HG02943 (cell line): ENCODE data around the gene KLHL25.
"Not testable (repeated sequence)": the region's sequence is repeated elsewhere in the genome, so short reads cannot be mapped to it uniquely, and the experiment has no call there.

Source experiments
- ATAC-seq: cut with Tn5 transposase; IDR thresholded peaks from one replicate; pipeline ENCODE4 v1.9.1; 2021; ENCODE audit warnings: mild to moderate bottlenecking, low read depth, moderate library complexity; ENCODE audit not compliant: unreplicated experiment

Gene KLHL25, protein sequence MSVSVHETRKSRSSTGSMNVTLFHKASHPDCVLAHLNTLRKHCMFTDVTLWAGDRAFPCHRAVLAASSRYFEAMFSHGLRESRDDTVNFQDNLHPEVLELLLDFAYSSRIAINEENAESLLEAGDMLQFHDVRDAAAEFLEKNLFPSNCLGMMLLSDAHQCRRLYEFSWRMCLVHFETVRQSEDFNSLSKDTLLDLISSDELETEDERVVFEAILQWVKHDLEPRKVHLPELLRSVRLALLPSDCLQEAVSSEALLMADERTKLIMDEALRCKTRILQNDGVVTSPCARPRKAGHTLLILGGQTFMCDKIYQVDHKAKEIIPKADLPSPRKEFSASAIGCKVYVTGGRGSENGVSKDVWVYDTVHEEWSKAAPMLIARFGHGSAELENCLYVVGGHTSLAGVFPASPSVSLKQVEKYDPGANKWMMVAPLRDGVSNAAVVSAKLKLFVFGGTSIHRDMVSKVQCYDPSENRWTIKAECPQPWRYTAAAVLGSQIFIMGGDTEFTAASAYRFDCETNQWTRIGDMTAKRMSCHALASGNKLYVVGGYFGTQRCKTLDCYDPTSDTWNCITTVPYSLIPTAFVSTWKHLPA

GRCh38 chr15:85794598-85795336 lies at the start of gene KLHL25:
Gene KLHL25 (minus strand): TSS chr15:85794925. CDS start chr15:85769810, 25,115 bp downstream.
- peak; percentile 98 for ATAC-seq

- peak; percentile 7 for ATAC-seq
Measured at GRCh38 chr15:85840802-85841152, 46.1 kb upstream of the KLHL25 start.

- ATAC-seq, result peak; percentile 94
Measured at GRCh38 chr15:85840079-85840801, 45.5 kb upstream of the KLHL25 start.

GRCh38 chr15:85839643-85840042 lies 44.9 kb upstream of the KLHL25 start:
- no peak for ATAC-seq

- no peak for ATAC-seq
Measured at GRCh38 chr15:85838655-85839054, 43.9 kb upstream of the KLHL25 start.

DNA sequence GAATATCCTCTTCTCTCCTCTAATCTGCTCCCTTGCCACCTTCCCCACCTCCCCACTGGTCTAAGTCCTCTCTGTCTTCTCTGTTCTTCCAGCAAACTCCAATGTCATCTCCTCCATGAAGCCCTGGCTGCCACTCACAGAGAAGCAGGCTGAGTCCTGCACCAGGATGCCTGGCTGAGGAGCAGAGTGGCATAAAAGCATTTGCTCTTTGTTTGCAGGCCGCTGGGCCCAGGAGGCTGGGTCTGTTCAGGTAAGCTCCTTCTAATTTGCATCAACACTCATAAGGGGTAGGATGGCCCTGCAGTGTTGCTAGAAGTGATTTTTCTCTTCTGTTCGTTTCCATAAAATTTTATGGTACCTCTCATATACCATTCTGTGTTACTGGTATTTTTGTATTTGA lies 43.2 kb upstream of the KLHL25 start:
- ATAC-seq, result no peak

DNA sequence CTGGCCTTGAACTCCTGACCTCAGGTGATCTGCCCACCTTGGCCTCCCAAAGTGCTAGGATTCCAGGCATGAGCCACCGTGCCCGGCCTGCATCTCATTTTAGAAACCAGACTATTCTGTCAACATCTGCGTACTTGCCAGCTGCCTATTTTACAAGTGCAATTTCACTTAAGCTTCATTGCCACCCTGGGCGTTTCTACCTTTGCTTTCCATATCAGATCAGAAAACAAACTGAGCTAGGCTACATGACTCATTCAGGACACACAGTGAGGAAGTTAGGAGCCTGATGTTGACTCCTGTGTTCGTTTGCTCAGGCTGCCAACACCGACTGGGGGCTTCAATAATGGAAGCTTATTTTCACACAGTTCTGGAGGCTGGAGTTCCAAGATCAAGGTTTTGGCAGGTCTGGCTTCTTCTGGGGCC lies 42.3 kb upstream of the KLHL25 start:
- no peak for ATAC-seq

DNA sequence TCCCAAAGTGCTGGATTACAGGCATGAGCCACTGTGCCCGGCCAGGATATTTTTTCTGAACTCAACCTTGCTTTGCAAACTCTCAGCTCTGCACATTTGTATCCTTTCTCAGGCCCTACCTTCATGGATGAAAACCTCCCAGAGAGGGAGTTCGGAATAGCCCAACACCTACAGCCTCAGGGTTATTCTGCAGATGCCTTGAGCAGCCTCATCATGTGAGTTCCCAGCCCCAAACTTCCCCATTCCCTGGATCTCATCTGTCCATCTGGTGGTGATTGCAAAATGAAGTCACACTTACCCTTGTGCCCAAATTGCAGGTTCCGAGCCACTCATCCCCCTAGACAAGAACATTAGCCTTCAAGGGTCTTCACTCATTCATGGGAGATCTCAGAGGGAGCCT lies 39.9 kb upstream of the KLHL25 start:
- no peak for ATAC-seq

DNA sequence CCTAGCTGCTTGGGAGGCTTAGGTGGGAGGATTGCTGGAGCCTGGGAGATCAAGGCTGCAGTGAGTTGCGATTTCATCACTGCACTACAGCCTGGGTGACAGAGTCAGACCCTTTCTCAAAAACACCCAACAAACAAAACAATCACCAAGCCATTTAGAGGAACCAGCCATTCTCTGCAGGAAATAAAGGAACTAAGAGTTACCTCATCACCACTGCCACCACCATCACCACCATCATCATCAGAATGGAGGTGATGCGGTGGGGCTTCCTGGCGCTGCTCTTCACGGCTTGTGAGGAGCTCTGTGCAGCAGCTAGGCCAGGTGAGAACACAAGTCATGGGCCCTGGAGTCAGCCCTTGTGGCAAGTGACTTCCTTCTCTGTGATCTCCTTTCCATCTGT lies 37.7 kb upstream of the KLHL25 start:
- ATAC-seq, result no peak

DNA sequence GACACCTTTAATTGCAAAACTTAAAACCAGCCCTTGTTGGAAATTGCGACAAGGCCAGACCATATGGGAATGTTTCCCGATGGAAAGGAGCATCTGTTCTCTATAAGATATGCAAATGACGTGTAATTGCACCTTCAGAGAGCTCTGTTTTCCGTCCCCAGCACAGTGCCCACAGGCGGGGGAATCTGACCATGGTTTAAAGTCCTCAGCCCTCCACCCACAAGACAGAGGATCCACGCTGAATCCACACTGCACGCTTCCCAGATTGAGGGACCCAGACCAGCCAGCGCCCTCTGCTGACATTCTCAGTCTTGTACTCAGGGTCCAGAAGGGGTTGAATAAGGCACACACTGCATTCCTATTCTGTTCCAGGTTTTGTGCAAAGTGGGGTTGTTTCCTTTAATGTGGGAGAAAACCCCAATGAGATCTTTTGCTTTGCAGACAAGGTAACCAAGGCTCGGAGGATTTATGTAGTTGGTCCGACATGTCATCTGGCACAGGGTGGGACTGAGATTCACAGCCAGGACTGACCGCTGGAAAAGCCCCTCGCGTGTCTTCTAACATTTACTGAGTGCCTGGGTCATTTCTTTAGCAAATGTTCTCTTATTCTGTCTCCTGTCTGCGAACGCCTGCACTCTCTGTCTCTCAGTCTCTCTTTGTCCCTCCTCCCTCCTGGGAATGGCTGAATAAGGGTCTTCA lies 36.8 kb upstream of the KLHL25 start:
- ATAC-seq, result no peak

GRCh38 chr15:85829754-85830153 lies 35.0 kb upstream of the KLHL25 start:
- ATAC-seq, result not testable (repeated sequence)

GRCh38 chr15:85828874-85829273 lies 34.1 kb upstream of the KLHL25 start:
- ATAC-seq, result no peak

DNA sequence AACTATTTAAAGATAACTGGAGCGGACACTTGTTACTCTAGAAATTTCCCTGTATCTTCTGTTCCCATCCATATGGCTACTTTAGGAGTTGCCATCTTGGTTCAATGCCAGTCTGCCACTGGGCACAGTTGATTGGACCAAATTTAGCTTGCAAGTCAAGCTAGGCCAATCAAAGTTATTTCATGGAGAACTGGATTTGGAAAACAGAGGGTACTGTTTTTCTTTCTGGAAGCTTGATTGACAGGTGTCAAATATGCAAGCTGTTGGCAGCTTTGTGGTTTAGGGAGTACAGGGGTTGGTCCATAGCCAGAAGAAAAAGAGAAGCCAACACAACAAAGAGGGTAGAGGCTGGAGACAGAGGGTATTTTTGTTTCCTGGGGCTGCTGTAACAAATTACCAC lies 33.4 kb upstream of the KLHL25 start:
- no peak for ATAC-seq

GRCh38 chr15:85826756-85827515 lies 32.2 kb upstream of the KLHL25 start:
- no peak for ATAC-seq

DNA sequence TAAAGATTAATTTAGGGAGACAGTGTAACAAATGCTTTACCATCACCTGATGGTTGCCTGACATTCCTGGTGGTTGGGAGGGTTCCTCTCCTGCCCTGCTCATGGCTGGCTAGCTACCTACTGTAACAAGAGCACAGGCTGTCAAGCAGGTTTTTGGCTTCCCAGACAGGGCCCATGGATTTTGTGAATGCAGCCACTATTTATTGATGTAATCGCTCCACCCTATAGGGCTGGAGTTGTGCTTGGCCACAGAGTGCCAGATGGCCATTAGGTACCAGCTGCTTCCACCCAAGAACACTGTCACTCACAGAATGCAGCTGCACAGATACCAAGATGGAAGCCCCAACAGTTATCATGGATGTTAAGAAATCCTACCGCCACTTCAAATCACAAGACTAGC lies 31.0 kb upstream of the KLHL25 start:
- ATAC-seq, result no peak

DNA sequence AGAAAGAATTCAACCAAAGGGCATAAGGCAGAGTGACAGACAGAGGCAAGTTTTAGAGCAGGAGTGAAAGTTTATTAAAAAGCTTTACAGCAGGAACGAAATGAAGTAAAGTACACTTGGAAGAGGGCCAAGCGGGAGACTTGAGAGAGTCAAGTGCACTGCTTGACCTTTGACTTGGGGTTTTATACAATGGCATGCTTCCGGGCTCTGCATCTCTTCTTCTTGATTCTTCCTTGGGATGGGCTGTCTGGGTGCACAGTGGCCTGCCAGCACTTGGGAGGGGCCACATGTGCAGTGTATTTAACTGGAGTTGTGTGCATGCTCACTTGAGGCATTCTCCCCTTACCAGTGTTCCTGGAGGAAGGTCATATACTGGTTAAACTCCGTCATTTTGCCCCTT lies 30.4 kb upstream of the KLHL25 start:
- ATAC-seq, result no peak

GRCh38 chr15:85821545-85821944 lies 26.8 kb upstream of the KLHL25 start:
- ATAC-seq, result no peak

- no peak for ATAC-seq
Measured at GRCh38 chr15:85819938-85820337, 25.2 kb upstream of the KLHL25 start.

GRCh38 chr15:85813234-85813633 lies 18.5 kb upstream of the KLHL25 start:
- ATAC-seq, result no peak

- no peak for ATAC-seq
Measured at GRCh38 chr15:85810075-85810474, 15.3 kb upstream of the KLHL25 start.
